Mesendoderm (in vitro differentiated cells): Measurements from ENCODE around the gene CERS6.
A peak's percentile ranks its signal among the peaks of the same experiment; 100 is the strongest.

Experiments used
- DNase-seq: peaks from one replicate; pipeline ENCODE4 v3.0.0; 2013
- H2AK5ac ChIP-seq: 2 replicates; pipeline ENCODE4 v1.6.1; 2013; ENCODE audit warnings: low read length, inconsistent platforms
- H2BK120ac ChIP-seq: 2 replicates; pipeline ENCODE4 v1.6.1; 2013; ENCODE audit warnings: low read depth, mild to moderate bottlenecking, low read length, moderate library complexity, mixed read lengths
- H2BK15ac ChIP-seq: replicated peaks from 2 replicates; pipeline ENCODE4 v1.6.1; 2013; ENCODE audit warnings: low read depth, mild to moderate bottlenecking, moderate library complexity
- H2BK5ac ChIP-seq: 2 replicates; pipeline ENCODE4 v1.6.1; 2013; ENCODE audit warnings: low read length, inconsistent platforms
- H3K18ac ChIP-seq: 2 replicates; pipeline ENCODE4 v1.6.1; 2013; ENCODE audit warnings: mild to moderate bottlenecking, low read length, mixed read lengths
- H3K23ac ChIP-seq: one replicate; pipeline ENCODE4 v1.6.1; 2013; ENCODE audit warnings: low read length
- H3K27ac ChIP-seq: 2 replicates; pipeline ENCODE4 v1.5.1; 2013; ENCODE audit warnings: low read depth, mild to moderate bottlenecking, inconsistent platforms, low read length, moderate library complexity
- H3K27me3 ChIP-seq: 2 replicates; pipeline ENCODE4 v1.6.1; 2013; ENCODE audit warnings: low read length, control low read depth, mild to moderate bottlenecking, inconsistent platforms; ENCODE audit not compliant: insufficient read depth, poor library complexity
- H3K36me3 ChIP-seq: 2 replicates; pipeline ENCODE4 v1.6.1; 2013; ENCODE audit warnings: low read length, inconsistent platforms; ENCODE audit not compliant: control insufficient read depth, insufficient read depth
- H3K4ac ChIP-seq: one replicate; pipeline ENCODE4 v1.6.1; 2013; ENCODE audit warnings: low read depth, mild to moderate bottlenecking, low read length, moderate library complexity
- H3K4me1 ChIP-seq: 2 replicates; pipeline ENCODE4 v1.6.1; 2013; ENCODE audit warnings: low read depth, low read length, inconsistent platforms; ENCODE audit not compliant: control insufficient read depth
- H3K4me2 ChIP-seq: 2 replicates; pipeline ENCODE4 v1.6.1; 2013; ENCODE audit warnings: low read length
- H3K4me3 ChIP-seq: 2 replicates; pipeline ENCODE4 v1.5.1; 2013; ENCODE audit warnings: mild to moderate bottlenecking, low read length
- H3K56ac ChIP-seq: one replicate; pipeline ENCODE4 v1.6.1; 2013; ENCODE audit warnings: low read length
- H3K79me1 ChIP-seq: 2 replicates; pipeline ENCODE4 v1.6.1; 2013; ENCODE audit warnings: low read length, inconsistent platforms
- H3K79me2 ChIP-seq: 2 replicates; pipeline ENCODE4 v1.6.1; 2013; ENCODE audit warnings: mild to moderate bottlenecking, low read length; ENCODE audit not compliant: control insufficient read depth, insufficient read depth
- H3K9ac ChIP-seq: 2 replicates; pipeline ENCODE4 v1.6.1; 2013; ENCODE audit warnings: low read length, inconsistent platforms
- H4K5ac ChIP-seq: one replicate; pipeline ENCODE4 v1.6.1; 2013; ENCODE audit warnings: low read length
- H4K8ac ChIP-seq: one replicate; pipeline ENCODE4 v1.6.1; 2013; ENCODE audit warnings: low read depth, mild to moderate bottlenecking, control low read depth, low read length, moderate library complexity
- WGBS: extraction: QIAGEN DNeasy Blood & Tissue Kit; methylation state at CpG from one replicate; pipeline ENCODE4 v1.1.7; 2013; ENCODE audit warnings: low lambda C conversion rate, missing lambda C conversion rate; ENCODE audit not compliant: insufficient coverage; ENCODE audit errors: extremely low coverage; 5-methylcytosine and 5-hydroxymethylcytosine counted together

CERS6 gene

GRCh38 chr2:168639441-168639898 lies 183.4 kb downstream of the CERS6 start:
- Histone ChIP-seq H3K23ac (no peak overlapping the region), H3K27ac (no peak overlapping the region), H3K27me3 (no peaks in the 10 kb centered on the region), H3K4me1 (peaks cover 9% of the 10 kb centered on the region), H2AK5ac (no peak overlapping the region), H4K5ac (no peak overlapping the region), H2BK120ac (no peak overlapping the region), H3K79me2 (peaks cover 2% of the 10 kb centered on the region), H3K4me3 (no peak overlapping the region), H4K8ac (no peak overlapping the region), H3K18ac (no peak overlapping the region), H3K4me2 (no peak overlapping the region), H2BK5ac (no peak overlapping the region), H3K56ac (no peak overlapping the region), H3K4ac (no peak overlapping the region), H3K79me1 (peaks cover 8% of the 10 kb centered on the region), H3K36me3 (no peaks in the 10 kb centered on the region), H2BK15ac (no peak overlapping the region), H3K9ac (no peak overlapping the region)
- peak; percentile 94 for DNase-seq
- no CpG with 5 or more reads among the region's 3 CpGs for WGBS

- Histone ChIP-seq H3K4me3 (no peak overlapping the region), H3K27ac (no peak overlapping the region), H3K4me1 (peaks cover 9% of the 10 kb centered on the region), H4K8ac (no peak overlapping the region), H2BK5ac (no peak overlapping the region), H3K4ac (no peak overlapping the region), H3K27me3 (no peaks in the 10 kb centered on the region), H2AK5ac (no peak overlapping the region), H3K79me2 (peaks cover 2% of the 10 kb centered on the region), H3K23ac (no peak overlapping the region), H3K4me2 (no peak overlapping the region), H2BK120ac (no peak overlapping the region), H3K9ac (no peak overlapping the region), H3K79me1 (peaks cover 8% of the 10 kb centered on the region), H2BK15ac (no peak overlapping the region), H4K5ac (no peak overlapping the region), H3K18ac (no peak overlapping the region), H3K56ac (no peak overlapping the region), H3K36me3 (no peaks in the 10 kb centered on the region)
- no peak for DNase-seq
- no CpG with 5 or more reads among the region's 3 CpGs for WGBS
These were observed 184.0 kb downstream of the CERS6 start for GRCh38 chr2:168640039-168640438.

DNA sequence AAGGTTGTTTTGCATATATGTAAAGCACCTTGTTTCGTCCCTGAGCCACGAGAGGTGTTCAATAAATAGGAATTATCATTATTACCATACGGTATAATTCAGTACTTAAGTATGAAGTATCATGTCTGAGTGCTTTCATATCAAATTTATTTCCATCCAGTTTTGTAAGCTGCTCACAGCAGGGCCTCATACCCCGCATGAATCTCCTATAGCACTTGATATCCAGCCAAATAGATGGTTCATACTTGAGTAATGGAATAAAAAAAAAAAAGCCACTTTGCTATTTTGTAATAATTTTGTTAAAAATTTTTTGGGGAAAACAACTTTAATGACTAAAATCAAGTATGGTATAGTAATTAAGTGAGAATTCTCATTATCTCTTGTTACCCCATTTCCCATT lies 185.6 kb downstream of the CERS6 start:
- H3K79me2 ChIP-seq: peaks cover 2% of the 10 kb centered on the region
- H3K4me3 ChIP-seq: no peak overlapping the region
- H3K27me3 ChIP-seq: no peaks in the 10 kb centered on the region
- peaks cover 7% of the 10 kb centered on the region for H3K4me1 ChIP-seq
- no peak overlapping the region for H2BK120ac ChIP-seq
- H2BK5ac ChIP-seq: no peak overlapping the region
- no peak overlapping the region for H3K23ac ChIP-seq
- H3K4me2 ChIP-seq: no peak overlapping the region
- peaks cover 8% of the 10 kb centered on the region for H3K79me1 ChIP-seq
- DNase-seq: no peak
- H3K9ac ChIP-seq: no peak overlapping the region
- no peak overlapping the region for H3K18ac ChIP-seq
- H4K8ac ChIP-seq: no peak overlapping the region
- H2BK15ac ChIP-seq: no peak overlapping the region
- no peak overlapping the region for H4K5ac ChIP-seq
- no CpG with 5 or more reads among the region's 4 CpGs for WGBS
- H3K36me3 ChIP-seq: no peaks in the 10 kb centered on the region
- no peak overlapping the region for H2AK5ac ChIP-seq
- no peak overlapping the region for H3K4ac ChIP-seq
- H3K27ac ChIP-seq: no peak overlapping the region
- H3K56ac ChIP-seq: no peak overlapping the region

GRCh38 chr2:168642873-168643272 lies 186.8 kb downstream of the CERS6 start:
- Histone ChIP-seq H3K27ac (no peak overlapping the region), H2BK5ac (no peak overlapping the region), H3K4me1 (peaks cover 7% of the 10 kb centered on the region), H3K23ac (no peak overlapping the region), H3K18ac (no peak overlapping the region), H3K56ac (no peak overlapping the region), H3K79me2 (peaks cover 2% of the 10 kb centered on the region), H3K9ac (no peak overlapping the region), H3K79me1 (peaks cover 8% of the 10 kb centered on the region), H3K4ac (no peak overlapping the region), H4K8ac (no peak overlapping the region), H4K5ac (no peak overlapping the region), H3K27me3 (no peaks in the 10 kb centered on the region), H3K4me3 (no peak overlapping the region), H3K36me3 (no peaks in the 10 kb centered on the region), H2AK5ac (no peak overlapping the region), H2BK15ac (no peak overlapping the region), H3K4me2 (no peak overlapping the region), H2BK120ac (no peak overlapping the region)
- WGBS: no CpG with 5 or more reads among the region's 6 CpGs
- no peak for DNase-seq

DNA sequence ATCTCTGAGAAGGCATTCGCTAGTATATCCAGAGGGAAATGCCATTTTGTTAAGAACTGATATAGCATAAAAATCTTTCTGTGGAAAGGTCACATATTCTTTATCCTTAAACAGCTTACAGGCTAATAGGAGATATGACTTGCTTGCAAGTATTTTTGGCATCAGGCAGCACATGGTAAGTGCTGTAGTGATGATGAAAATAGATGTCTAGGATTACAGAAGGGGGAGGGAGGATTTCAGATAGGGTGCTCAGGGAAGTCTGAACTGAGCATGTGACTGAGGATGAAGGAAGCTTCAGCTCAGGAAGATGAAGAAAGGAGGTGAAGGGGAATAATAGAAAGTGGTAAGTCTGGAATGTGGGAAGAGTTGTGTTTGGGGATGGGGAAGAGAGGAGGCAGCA lies 187.9 kb downstream of the CERS6 start:
- Histone ChIP-seq H3K4me1 (peaks cover 7% of the 10 kb centered on the region), H3K79me2 (peaks cover 2% of the 10 kb centered on the region), H2BK15ac (no peak overlapping the region), H2BK5ac (no peak overlapping the region), H3K56ac (no peak overlapping the region), H3K4me2 (no peak overlapping the region), H3K4ac (no peak overlapping the region), H3K9ac (no peak overlapping the region), H3K27me3 (no peaks in the 10 kb centered on the region), H3K18ac (no peak overlapping the region), H3K36me3 (no peaks in the 10 kb centered on the region), H2AK5ac (no peak overlapping the region), H3K4me3 (no peak overlapping the region), H3K27ac (no peak overlapping the region), H3K79me1 (peaks cover 10% of the 10 kb centered on the region), H4K8ac (no peak overlapping the region), H4K5ac (no peak overlapping the region), H3K23ac (no peak overlapping the region), H2BK120ac (no peak overlapping the region)
- no peak for DNase-seq
- whole genome bisulfite sequencing: no CpG with 5 or more reads among the region's 1 CpG

GRCh38 chr2:168645696-168646338 lies 189.7 kb downstream of the CERS6 start:
- H3K9ac ChIP-seq: no peak overlapping the region
- H3K4me1 ChIP-seq: peaks cover 2% of the 10 kb centered on the region
- no peak overlapping the region for H4K5ac ChIP-seq
- no peaks in the 10 kb centered on the region for H3K27me3 ChIP-seq
- no peaks in the 10 kb centered on the region for H3K79me2 ChIP-seq
- no peak overlapping the region for H3K18ac ChIP-seq
- no peak overlapping the region for H2BK120ac ChIP-seq
- H3K23ac ChIP-seq: no peak overlapping the region
- no peak overlapping the region for H3K56ac ChIP-seq
- H3K27ac ChIP-seq: no peak overlapping the region
- no CpG with 5 or more reads among the region's 2 CpGs for WGBS
- H2BK5ac ChIP-seq: no peak overlapping the region
- H3K4me2 ChIP-seq: no peak overlapping the region
- H4K8ac ChIP-seq: no peak overlapping the region
- H3K4me3 ChIP-seq: no peak overlapping the region
- no peak overlapping the region for H2AK5ac ChIP-seq
- no peaks in the 10 kb centered on the region for H3K36me3 ChIP-seq
- H3K79me1 ChIP-seq: peaks cover 10% of the 10 kb centered on the region
- H3K4ac ChIP-seq: no peak overlapping the region
- H2BK15ac ChIP-seq: no peak overlapping the region
- DNase-seq: no peak
